IPS-11a (cell line): Measurements from ENCODE around the gene MRPL37.

Experiments
- H3K4me3 ChIP-seq: one replicate; pipeline ENCODE4 v1.5.1; 2013; ENCODE audit warnings: low read depth, low read length, control low read depth

The MRPL37 gene

GRCh38 chr1:54259546-54260140, 59.7 kb downstream of the MRPL37 start:
- no peak overlapping the region for H3K4me3 ChIP-seq

GRCh38 chr1:54260810-54261209, 60.8 kb downstream of the MRPL37 start:
- no peak overlapping the region for H3K4me3 ChIP-seq

GRCh38 chr1:54262244-54262643, 62.3 kb downstream of the MRPL37 start:
- no peak overlapping the region for H3K4me3 ChIP-seq

GRCh38 chr1:54263601-54264226, 63.7 kb downstream of the MRPL37 start:
- no peak overlapping the region for H3K4me3 ChIP-seq

GRCh38 chr1:54265126-54265525, 65.2 kb downstream of the MRPL37 start:
- no peak overlapping the region for H3K4me3 ChIP-seq

- no peak overlapping the region for H3K4me3 ChIP-seq
Measured at GRCh38 chr1:54265659-54266058, 65.7 kb downstream of the MRPL37 start.

GRCh38 chr1:54266195-54266594, 66.2 kb downstream of the MRPL37 start:
- H3K4me3 ChIP-seq = no peak overlapping the region

GRCh38 chr1:54266908-54267307, 66.9 kb downstream of the MRPL37 start:
- no peak overlapping the region for H3K4me3 ChIP-seq
